Loucy (cell line): ENCODE data around the gene HDX.

Source experiments
- H2AFZ ChIP-seq: fragments of 200-600 bp; sonication (generic); 2 replicates; pipeline ENCODE4 v1.6.0; 2016; ENCODE audit warnings: antibody characterized with exemption, mild to moderate bottlenecking, low read length, moderate library complexity
- H3F3A ChIP-seq: fragments of 200-600 bp; 2 replicates; pipeline ENCODE4 v1.6.0; 2016; ENCODE audit warnings: antibody characterized with exemption, low read depth, mild to moderate bottlenecking
- H3K27me3 ChIP-seq: fragments of 200-600 bp; sonication (generic); 2 replicates; pipeline ENCODE4 v1.6.1; 2014; ENCODE audit warnings: low read length, mild to moderate bottlenecking; ENCODE audit not compliant: insufficient read depth, poor library complexity, severe bottlenecking
- H3K36me3 ChIP-seq: fragments of 200-600 bp; sonication (generic); 2 replicates; pipeline ENCODE4 v1.6.1; 2016; ENCODE audit warnings: low read length; ENCODE audit not compliant: insufficient read depth
- H3K4me1 ChIP-seq: fragments of 200-600 bp; sonication (generic); 2 replicates; pipeline ENCODE4 v1.5.1; 2014; ENCODE audit warnings: low read length, mild to moderate bottlenecking; ENCODE audit not compliant: insufficient read depth, poor library complexity, severe bottlenecking
- H3K4me2 ChIP-seq: fragments of 200-600 bp; sonication (generic); 2 replicates; pipeline ENCODE4 v1.6.0; 2014; ENCODE audit warnings: antibody characterized with exemption, low read length, low read depth, mild to moderate bottlenecking; ENCODE audit not compliant: poor library complexity, severe bottlenecking
- H3K4me3 ChIP-seq: fragments of 200-600 bp; sonication (generic); 2 replicates; pipeline ENCODE4 v1.5.1; 2014; ENCODE audit warnings: low read length, mild to moderate bottlenecking, mixed read lengths; ENCODE audit not compliant: poor library complexity, severe bottlenecking
- H3K79me2 ChIP-seq: fragments of 200-600 bp; sonication (generic); 2 replicates; pipeline ENCODE4 v1.6.1; 2014; ENCODE audit warnings: low read length; ENCODE audit not compliant: insufficient read depth
- H3K9ac ChIP-seq: fragments of 200-600 bp; sonication (generic); 2 replicates; pipeline ENCODE4 v1.6.0; 2014; ENCODE audit warnings: mild to moderate bottlenecking, low read depth, low read length, moderate library complexity; ENCODE audit not compliant: poor library complexity, severe bottlenecking
- H3K9me2 ChIP-seq: fragments of 200-600 bp; sonication (generic); replicated peaks from 2 replicates; pipeline ENCODE4 v1.6.1; 2016; ENCODE audit warnings: low read depth, low read length, mixed read lengths
- H3K9me3 ChIP-seq: fragments of 200-600 bp; sonication (generic); 2 replicates; pipeline ENCODE4 v1.6.1; 2014; ENCODE audit warnings: mild to moderate bottlenecking, antibody characterized with exemption, low read length, low read depth; ENCODE audit not compliant: insufficient read depth
- H4K20me1 ChIP-seq: fragments of 200-600 bp; sonication (generic); 2 replicates; pipeline ENCODE4 v1.6.0; 2014; ENCODE audit warnings: antibody characterized with exemption, low read length, mild to moderate bottlenecking; ENCODE audit not compliant: insufficient read depth, poor library complexity, severe bottlenecking
- CTCF ChIP-seq: fragments of 200-600 bp; sonication (generic); conservative IDR thresholded peaks from 2 replicates; pipeline ENCODE4 v1.5.1; 2014; ENCODE audit warnings: mild to moderate bottlenecking, antibody characterized with exemption, low read length
- EZH2phosphoT487 ChIP-seq: fragments of 200-600 bp; IDR thresholded peaks from 2 replicates; pipeline ENCODE4 v1.6.1; 2018; ENCODE audit warnings: antibody characterized with exemption, mild to moderate bottlenecking, moderate library complexity, borderline replicate concordance

HDX gene

DNA sequence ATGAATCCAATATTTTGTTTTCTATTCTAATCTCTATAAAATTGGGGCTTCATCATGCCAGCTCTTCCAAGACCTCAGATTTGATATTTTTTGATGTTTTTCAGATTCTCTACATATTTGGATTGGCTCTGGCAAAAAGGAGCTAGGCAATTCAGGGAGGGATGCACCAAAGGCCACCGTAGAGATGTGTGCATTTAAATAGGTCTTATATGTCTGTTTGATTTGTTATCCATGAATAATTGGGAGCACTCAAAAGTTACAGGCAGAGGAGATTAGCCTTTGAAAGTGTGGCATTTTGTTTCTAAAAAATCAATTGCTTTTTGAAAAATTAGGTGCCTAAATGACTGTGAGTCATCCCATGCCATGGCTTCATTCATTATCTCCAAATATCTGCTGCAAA is 167.1 kb downstream of the HDX start:
- Histone ChIP-seq H3K4me2 (no peak overlapping the region), H3K36me3 (no peaks in the 10 kb centered on the region), H3K79me2 (no peaks in the 10 kb centered on the region), H3K27me3 (no peaks in the 10 kb centered on the region), H3K9me3 (no peaks in the 10 kb centered on the region), H3K4me1 (no peaks in the 10 kb centered on the region), H3K9ac (no peak overlapping the region), H4K20me1 (no peaks in the 10 kb centered on the region), H2AFZ (no peak overlapping the region), H3K9me2 (no peaks in the 10 kb centered on the region), H3F3A (no peaks in the 10 kb centered on the region), H3K4me3 (no peak overlapping the region)
- no peak for TF ChIP-seq EZH2phosphoT487
- no peak for TF ChIP-seq CTCF

DNA sequence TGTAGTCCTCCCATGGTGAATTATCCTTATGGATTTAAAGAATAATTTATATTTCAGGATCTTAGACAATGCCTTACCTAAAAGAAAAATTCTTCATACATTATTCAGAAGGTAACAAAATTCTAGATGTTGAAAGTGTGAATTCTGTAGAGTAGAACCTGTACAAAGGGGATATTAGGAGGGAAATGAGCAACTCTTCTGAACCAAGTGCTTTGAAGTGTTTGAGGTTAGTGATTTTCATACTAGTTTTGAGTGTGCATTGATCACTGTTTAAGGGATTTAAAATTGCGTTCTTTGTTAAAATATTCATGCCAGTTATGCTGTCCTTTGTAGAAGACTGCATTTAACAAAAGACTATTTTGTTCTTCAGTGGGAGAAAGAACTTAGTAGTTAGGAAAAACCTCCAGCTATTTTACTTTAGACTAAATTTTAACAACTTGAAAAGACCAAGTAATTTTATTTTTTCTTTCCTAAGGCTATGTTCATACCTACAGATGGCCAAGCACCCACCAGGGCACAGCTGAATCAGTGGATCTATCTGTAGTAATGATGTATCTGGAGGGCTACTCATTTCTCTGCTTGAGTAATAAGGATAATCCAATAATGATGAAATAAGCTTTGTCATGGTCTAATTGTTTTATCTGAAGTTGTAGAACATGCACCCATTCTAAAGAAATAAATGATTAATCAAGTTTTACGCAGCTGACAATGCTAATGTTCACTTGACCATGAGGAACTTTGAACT is 180.0 kb downstream of the HDX start:
- Histone ChIP-seq H4K20me1 (no peaks in the 10 kb centered on the region), H3K4me2 (no peak overlapping the region)

GRCh38 chrX:84320614-84321013 is 181.6 kb downstream of the HDX start:
- H3K4me1 ChIP-seq: no peaks in the 10 kb centered on the region
- H3K9me3 ChIP-seq: no peaks in the 10 kb centered on the region
- H3K4me2 ChIP-seq: no peak overlapping the region
- H3K36me3 ChIP-seq: no peaks in the 10 kb centered on the region
- no peaks in the 10 kb centered on the region for H3K79me2 ChIP-seq
- no peaks in the 10 kb centered on the region for H4K20me1 ChIP-seq
- no peak overlapping the region for H3K9ac ChIP-seq
- TF ChIP-seq EZH2phosphoT487: no peak
- no peak for TF ChIP-seq CTCF
- no peaks in the 10 kb centered on the region for H3K9me2 ChIP-seq
- H3K27me3 ChIP-seq: no peaks in the 10 kb centered on the region
- no peak overlapping the region for H2AFZ ChIP-seq
- no peaks in the 10 kb centered on the region for H3F3A ChIP-seq
- H3K4me3 ChIP-seq: no peak overlapping the region

More for the DNA sequence above, 180.0 kb downstream of the HDX start:
- Histone ChIP-seq H3K9me3 (no peaks in the 10 kb centered on the region), H2AFZ (no peak overlapping the region), H3K27me3 (no peaks in the 10 kb centered on the region), H3K9ac (no peak overlapping the region), H3F3A (no peaks in the 10 kb centered on the region), H3K36me3 (no peaks in the 10 kb centered on the region), H3K4me3 (no peak overlapping the region), H3K79me2 (no peaks in the 10 kb centered on the region), H3K9me2 (no peaks in the 10 kb centered on the region), H3K4me1 (no peaks in the 10 kb centered on the region)
- no peak for TF ChIP-seq EZH2phosphoT487
- TF ChIP-seq CTCF: no peak
